ENCODE data around the gene MT1G.
"Not testable (repeated sequence)": the region's sequence is repeated elsewhere in the genome, so short reads cannot be mapped to it uniquely, and the experiment has no call there.

Gene MT1G

DNA sequence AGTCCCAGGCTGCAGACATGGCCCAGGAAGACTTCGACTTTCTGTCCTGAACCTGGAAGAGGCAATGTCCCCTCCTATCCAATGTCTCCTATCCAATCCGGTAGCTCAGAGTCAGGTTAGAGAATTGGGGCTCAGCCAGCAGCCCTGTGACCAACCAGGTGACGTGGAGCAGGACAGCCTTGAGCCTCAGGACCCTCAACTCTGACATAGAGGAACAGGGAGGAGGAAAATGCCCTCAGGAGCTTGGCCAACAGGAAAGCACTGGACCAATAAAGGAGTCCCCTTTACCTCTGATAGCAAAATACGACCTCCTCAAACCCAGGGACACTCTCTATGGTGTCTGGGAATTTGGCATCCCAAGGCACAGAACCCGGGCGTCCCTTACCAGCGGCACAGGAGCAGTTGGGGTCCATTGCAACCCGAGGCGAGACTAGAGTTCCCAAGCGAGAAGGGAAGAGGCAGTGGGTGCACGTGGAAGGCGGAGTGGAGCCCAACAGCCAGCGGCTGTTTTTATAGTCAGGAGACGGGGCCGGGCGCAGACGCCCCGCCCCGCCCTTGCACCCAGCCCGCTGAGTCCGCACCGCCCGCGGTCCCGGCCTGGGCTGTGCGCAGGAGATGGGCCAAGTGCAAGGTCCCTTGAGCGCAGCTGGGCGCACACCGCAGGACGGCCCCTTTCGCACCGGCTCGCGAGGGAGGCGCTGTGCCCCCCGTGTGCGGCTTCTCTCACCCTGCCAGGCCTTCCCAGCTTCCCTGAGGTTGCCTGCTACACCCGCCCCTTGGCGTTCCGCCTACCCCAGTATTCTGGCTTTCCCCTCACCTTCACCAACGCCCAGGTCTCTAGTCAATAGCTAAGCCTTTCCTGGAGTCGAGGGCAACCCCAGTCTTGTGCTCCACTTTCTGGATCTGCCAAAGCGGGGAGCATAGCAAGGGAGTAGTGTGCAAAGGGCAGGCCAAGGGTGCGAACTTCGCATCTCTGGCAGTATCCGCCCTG lies at the start of gene MT1G:
Gene MT1G, minus strand, starts transcription at position 485 of the 991 bp plus-strand sequence. Its CDS starts 72 bp downstream, at position 413.
- DNase-seq (ENCODE audit: low read depth) = no peak

- not testable (repeated sequence) for DNase-seq (ENCODE audit: low read depth)
These were observed 49.7 kb upstream of the MT1G start for GRCh38 chr16:56717532-56717931.

DNA sequence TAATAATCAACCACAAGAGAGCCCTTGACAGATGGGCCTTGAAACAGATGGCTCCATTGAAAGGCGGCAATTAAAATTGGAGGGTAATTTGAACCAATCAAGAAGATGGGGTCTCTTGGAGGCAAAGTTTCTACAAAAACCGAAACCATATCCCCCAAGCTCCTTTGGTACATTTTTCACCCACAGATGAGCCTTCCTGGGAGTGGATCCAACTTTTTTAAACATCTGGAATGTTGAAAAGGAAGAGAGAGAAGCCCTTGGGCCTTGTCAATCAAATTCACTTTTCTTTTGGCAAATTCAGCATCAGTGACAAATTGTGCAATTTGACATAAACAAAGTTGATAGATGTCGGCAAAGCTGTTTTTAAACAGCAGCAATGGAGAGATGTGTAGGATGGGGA lies 48.9 kb upstream of the MT1G start:
- DNase-seq (ENCODE audit: low read depth) = no peak

DNA sequence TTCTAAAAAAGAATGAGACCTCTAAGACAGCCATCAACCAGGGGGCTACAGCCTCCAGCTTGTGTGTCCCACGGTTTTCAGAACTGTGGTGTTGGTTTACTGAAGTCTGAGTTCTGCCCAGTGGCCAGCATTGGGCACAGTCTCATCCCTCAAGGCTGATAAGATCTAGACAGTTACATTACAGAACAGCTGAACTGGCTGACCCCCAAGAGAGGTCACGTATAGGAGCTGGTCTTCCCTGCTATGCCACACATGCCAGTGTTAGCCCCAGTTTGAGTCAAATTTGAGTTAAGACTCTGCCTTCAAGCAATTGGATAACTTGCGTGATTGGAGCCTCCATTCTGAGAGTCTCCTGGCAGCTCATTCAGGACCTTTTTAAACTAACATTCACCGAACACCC lies 47.3 kb upstream of the MT1G start:
- no peak for DNase-seq (ENCODE audit: low read depth)

DNA sequence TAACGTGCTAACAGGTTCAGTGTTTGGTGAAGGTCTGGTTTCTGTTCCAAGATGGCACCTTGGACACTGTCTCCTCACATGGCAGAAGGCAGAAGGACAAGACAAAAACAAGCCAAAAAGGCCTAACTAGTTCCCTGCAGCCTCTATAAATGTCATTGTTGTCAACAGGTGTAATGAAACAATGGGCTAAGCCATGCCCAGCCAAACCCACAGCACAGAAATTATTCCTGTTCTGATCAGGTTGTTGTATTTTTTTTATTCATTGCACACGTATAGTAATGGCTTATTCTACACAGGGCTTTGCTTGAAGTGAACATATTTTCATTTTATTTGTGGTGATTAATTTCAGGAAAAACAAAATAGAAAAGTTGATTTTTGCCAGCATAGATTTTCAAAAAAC lies 45.9 kb upstream of the MT1G start:
- DNase-seq (ENCODE audit: low read depth) = no peak

- DNase-seq (ENCODE audit: low read depth) = no peak
These were observed 44.0 kb upstream of the MT1G start for GRCh38 chr16:56711862-56712261.

- DNase-seq (ENCODE audit: low read depth) = no peak
These were observed 42.4 kb upstream of the MT1G start for GRCh38 chr16:56710181-56710737.

- no peak for DNase-seq (ENCODE audit: low read depth)
These were observed 41.7 kb upstream of the MT1G start for GRCh38 chr16:56709443-56710040.

DNA sequence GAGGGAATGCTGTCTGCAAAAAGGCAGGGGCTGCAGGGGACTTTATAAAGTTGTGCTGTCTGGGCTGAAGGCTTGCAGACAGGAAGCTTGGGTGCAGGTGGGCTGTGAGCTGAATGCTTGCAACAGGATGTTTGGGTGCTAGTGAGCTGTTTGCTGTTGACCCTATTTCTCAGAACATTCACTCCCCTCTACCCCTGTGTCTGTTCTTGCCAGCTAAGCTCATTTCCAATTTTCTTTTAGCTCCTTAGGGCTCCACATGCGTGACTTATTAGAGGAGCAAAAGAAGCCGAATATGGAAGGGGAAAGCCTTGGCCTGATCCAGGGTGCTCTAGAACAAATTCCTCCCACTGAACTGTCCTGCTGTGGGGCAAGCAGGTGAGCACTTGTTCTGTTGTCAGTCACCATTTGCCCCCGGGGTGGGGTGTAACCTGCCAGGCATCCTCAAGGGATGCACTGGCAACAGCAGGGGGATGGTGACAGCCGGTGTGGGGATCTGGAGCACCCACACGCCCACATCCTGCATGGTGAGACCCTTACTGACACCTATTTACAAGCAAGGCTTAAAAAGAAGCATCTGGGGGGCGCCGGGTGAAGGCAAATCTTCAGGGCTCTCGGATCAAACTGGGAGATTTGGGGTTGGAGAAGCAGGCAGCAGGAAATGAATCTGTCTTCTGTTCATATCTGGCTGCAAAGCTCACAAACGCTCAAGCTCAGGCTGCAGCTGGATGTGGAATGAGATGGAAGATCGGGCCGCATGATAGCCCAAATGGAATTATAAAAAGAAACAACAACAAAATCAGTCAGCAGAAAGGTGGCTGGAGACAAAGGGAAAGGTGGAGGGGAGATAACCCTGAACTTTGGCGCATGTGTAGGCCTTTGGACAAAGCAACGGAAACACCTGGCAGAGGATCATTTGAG lies 40.9 kb upstream of the MT1G start:
- DNase-seq (ENCODE audit: low read depth) = no peak

- no peak for DNase-seq (ENCODE audit: low read depth)
These were observed 35.0 kb upstream of the MT1G start for GRCh38 chr16:56702836-56703235.

GRCh38 chr16:56701534-56701933 lies 33.7 kb upstream of the MT1G start:
- DNase-seq (ENCODE audit: low read depth) = no peak

- no peak for DNase-seq (ENCODE audit: low read depth)
These were observed 32.8 kb upstream of the MT1G start for GRCh38 chr16:56700631-56701030.

DNA sequence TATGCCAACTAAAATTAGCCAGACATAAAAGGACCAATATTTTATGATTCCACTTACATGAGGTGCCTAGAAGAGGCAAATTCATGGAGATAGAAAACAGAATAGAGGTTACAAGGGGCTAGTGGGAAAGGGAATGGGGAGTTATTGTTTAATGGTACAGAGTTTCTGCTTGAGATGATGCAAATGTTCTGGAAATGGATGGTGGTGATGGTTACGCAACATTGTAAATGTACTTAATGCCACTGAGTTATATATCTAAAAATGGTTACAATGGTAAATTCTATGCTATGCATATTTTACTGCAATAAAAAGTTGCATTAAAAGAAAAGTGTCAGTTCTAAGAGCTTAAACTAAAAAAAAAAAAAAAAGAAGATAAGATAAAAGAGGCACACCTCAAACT lies 32.3 kb upstream of the MT1G start:
- DNase-seq (ENCODE audit: low read depth) = no peak

DNA sequence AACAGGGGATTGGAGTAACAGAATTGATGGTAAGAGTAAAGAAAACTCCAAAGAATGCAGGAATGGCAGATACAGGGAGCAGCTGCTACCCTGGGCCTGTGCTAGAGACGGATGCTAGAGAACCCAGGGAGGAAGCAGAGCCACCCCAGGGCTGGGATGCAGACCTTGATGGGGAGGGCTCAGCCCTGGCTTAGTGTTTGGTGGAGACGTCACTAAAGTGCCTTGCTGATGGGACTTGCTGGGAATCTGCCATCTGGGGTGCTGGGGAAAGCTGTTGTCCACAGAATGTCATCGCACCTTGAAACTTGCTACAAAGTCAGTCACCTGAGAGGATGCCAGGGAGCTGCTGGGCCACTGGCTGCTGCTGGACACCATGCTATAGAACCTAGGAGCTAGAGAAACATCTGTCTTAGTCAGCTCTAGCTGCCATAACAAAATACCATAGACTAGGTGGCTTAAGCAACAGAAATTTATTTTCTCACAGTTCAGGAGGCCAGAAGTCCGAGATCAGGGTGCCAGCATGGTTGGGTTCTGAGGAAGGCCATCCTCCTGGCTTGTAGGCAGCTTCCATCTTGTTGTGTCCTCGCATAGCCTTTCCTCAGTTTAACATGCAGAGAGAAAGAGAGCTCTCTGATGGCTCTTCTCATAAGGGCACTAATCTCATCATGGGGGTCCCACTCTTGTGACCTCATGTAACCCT lies 29.7 kb upstream of the MT1G start:
- DNase-seq (ENCODE audit: low read depth) = no peak

DNA sequence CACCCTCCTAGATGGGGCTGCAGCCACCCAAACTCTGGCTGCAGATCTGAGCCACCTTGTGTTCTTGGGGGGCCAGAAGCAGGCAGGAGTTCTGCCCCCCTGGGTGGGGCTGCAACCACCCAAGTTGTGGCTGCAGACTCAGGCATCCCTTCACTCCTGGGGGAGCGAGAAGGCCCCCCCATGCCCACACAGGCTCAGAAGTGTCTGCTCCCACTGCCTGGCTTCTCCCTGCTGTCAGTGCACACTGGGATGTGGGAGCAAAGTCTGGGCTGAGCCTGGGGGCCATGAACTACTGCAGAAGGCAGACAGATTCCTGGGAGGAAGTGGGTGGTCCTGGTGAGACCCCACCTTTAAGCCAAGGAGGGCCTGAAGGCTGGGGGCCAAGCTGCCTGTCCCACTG lies 27.4 kb upstream of the MT1G start:
- no peak for DNase-seq (ENCODE audit: low read depth)

GRCh38 chr16:56691885-56692284 lies 24.0 kb upstream of the MT1G start:
- DNase-seq (ENCODE audit: low read depth) = no peak

GRCh38 chr16:56690420-56691122 lies 22.7 kb upstream of the MT1G start:
- no peak for DNase-seq (ENCODE audit: low read depth)

DNA sequence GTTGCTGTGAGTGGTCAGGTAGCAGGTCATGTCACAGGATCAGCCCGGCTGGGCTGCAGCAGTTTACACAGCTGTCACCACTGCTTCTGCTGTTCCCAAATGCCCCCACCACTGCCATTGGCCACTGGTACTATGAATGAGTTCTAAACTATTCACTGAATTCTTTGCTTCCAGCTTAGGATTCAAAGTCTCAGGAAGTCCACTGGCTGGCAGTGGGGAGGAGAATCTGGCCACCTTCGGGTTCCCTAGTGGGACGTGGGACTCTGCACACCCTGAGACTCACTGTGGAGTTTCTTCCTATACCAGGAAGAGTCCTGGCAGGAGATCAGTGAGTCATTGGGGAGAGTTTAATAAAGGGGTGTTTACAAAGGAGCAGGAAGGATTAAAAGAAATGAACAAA lies 21.3 kb upstream of the MT1G start:
- no peak for DNase-seq (ENCODE audit: low read depth)

DNA sequence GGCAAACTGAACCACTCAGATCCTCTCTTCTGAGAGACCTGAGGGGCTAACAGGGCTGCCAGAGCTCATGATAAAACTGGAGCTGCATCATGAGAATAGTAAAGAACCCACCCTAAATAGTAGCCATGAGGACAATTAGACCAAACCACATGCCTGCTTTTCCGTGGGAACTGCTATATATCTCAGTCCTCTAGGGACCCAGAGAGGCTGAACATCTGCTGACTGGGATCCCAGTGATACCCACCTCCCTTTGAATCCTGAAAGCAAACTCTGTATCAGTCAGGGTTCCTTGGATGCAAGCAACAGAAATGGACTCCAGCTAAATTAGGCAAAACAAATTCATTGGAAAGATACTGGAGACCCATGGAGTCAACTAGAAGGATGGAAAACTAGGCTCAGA lies 20.9 kb upstream of the MT1G start:
- no peak for DNase-seq (ENCODE audit: low read depth)

GRCh38 chr16:56686758-56687157 lies 18.9 kb upstream of the MT1G start:
- no peak for DNase-seq (ENCODE audit: low read depth)

Measured in GM04504 (cell line).